Embryonic facial prominence (tissue), 1 donor: ENCODE measurements around the gene TUT7.
"Not testable (repeated sequence)": the region's sequence is repeated elsewhere in the genome, so short reads cannot be mapped to it uniquely, and the experiment has no call there.

Experiments used
- DNase-seq: peaks from one replicate; pipeline ENCODE4 v3.0.0-alpha.2; 2016; ENCODE audit errors: extremely low spot score

TUT7 gene, protein sequence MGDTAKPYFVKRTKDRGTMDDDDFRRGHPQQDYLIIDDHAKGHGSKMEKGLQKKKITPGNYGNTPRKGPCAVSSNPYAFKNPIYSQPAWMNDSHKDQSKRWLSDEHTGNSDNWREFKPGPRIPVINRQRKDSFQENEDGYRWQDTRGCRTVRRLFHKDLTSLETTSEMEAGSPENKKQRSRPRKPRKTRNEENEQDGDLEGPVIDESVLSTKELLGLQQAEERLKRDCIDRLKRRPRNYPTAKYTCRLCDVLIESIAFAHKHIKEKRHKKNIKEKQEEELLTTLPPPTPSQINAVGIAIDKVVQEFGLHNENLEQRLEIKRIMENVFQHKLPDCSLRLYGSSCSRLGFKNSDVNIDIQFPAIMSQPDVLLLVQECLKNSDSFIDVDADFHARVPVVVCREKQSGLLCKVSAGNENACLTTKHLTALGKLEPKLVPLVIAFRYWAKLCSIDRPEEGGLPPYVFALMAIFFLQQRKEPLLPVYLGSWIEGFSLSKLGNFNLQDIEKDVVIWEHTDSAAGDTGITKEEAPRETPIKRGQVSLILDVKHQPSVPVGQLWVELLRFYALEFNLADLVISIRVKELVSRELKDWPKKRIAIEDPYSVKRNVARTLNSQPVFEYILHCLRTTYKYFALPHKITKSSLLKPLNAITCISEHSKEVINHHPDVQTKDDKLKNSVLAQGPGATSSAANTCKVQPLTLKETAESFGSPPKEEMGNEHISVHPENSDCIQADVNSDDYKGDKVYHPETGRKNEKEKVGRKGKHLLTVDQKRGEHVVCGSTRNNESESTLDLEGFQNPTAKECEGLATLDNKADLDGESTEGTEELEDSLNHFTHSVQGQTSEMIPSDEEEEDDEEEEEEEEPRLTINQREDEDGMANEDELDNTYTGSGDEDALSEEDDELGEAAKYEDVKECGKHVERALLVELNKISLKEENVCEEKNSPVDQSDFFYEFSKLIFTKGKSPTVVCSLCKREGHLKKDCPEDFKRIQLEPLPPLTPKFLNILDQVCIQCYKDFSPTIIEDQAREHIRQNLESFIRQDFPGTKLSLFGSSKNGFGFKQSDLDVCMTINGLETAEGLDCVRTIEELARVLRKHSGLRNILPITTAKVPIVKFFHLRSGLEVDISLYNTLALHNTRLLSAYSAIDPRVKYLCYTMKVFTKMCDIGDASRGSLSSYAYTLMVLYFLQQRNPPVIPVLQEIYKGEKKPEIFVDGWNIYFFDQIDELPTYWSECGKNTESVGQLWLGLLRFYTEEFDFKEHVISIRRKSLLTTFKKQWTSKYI (N-terminal part only)

GRCh38 chr9:86354011-86354817 lies at the start of gene TUT7:
TSS of gene TUT7 (minus strand) at chr9:86354410. CDS start at chr9:86353199, 1,211 bp downstream.
- DNase-seq, result peak; percentile 86

DNA sequence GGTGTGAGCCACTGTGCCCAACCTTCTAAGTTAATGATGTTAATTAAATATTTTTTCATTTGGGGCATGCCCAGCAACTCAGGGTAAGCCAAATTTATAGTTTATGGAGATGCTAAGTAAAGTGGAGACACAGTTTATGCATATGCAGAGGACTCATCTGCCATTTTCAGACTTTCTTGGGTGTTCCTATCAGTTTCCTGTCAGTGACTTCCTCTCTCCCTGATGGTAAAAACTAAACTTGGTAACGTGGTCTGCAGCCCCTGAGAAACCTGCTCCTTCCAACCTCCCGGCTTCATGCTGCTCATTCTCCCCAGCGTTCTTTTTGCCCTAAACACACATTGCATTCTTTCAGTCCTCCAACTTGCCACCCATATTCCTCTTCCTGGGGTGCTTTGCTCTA lies 48.4 kb upstream of the TUT7 start:
- no peak for DNase-seq

DNA sequence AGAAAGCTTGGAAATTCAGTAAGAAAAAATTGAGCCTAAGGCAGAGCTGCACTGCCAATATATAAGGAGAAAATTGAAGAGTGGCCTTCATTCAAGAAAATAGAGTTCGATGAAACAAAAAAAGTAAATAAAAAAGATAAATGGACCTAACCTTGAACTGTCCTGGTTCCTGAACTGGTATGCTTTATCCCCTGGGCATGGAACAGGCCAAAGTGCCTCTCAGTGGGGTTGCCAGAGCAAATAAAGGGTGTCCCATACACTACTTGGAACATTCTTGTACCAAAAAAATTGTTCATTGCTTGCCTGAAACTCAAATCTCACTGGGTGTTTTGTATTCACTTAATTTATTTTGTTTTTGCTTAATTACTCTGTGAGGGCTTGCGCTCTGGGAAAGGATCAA lies 42.2 kb upstream of the TUT7 start:
- DNase-seq, result no peak

- DNase-seq, result not testable (repeated sequence)
Observed at GRCh38 chr9:86390184-86390583, 36.0 kb upstream of the TUT7 start.

- DNase-seq, result no peak
Observed at GRCh38 chr9:86389628-86390027, 35.4 kb upstream of the TUT7 start.

DNA sequence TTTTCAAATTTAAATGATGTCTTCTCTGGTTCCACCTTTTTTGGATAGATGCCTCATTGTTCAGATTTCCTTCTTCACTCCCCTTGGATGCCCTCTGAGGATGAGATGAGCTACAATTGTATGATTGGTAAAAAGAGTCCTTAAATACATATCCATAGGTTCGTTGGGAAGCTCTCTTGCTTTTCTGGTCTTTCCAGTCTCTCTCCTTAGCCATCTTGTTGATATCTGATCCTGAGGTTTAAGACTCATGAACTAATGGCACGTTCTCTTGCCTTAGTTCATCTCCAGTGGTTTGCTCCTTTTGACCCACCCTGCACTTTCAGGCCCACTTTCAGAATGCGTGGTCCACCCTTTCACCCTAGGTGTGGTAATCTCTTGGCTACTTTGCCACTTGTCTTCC lies 33.2 kb upstream of the TUT7 start:
- DNase-seq, result no peak

- not testable (repeated sequence) for DNase-seq
Observed at GRCh38 chr9:86383000-86383399, 28.8 kb upstream of the TUT7 start.

- DNase-seq, result no peak
Observed at GRCh38 chr9:86376016-86376415, 21.8 kb upstream of the TUT7 start.

GRCh38 chr9:86369810-86370209 lies 15.6 kb upstream of the TUT7 start:
- DNase-seq, result no peak

DNA sequence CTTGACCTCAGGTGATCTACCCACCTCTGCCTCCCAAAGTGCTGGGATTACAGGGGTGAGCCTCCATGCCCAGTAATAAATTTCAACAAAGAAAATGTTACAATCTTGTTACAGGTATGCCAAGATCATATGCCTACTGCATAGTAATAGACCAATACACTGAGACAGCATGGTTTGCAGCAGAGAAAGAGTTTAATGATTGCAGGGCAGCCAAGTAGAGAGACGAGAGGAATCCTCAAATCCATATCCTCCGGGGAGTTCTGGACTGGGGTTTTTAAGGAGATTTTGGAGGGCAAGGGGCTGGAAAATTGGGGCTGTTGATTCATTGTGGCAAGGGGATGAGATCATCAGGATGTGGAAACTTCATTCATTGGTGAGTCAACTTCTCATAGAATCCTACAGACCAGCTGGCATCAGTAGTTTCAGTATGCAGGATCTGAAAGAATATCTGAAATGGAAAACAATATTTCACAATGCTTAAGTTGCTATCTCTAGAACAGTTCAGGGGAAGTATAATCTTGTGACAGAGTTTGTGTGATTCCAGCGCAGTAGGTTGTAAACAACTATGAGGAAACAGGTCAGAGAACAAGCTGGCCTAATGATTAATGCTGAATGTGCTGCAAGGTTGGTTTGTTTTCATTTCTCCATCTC lies 14.8 kb upstream of the TUT7 start:
- DNase-seq, result no peak

GRCh38 chr9:86361176-86361575 lies 7.0 kb upstream of the TUT7 start:
- no peak for DNase-seq

- DNase-seq, result no peak
Observed at GRCh38 chr9:86359151-86359879, 5.1 kb upstream of the TUT7 start.

DNA sequence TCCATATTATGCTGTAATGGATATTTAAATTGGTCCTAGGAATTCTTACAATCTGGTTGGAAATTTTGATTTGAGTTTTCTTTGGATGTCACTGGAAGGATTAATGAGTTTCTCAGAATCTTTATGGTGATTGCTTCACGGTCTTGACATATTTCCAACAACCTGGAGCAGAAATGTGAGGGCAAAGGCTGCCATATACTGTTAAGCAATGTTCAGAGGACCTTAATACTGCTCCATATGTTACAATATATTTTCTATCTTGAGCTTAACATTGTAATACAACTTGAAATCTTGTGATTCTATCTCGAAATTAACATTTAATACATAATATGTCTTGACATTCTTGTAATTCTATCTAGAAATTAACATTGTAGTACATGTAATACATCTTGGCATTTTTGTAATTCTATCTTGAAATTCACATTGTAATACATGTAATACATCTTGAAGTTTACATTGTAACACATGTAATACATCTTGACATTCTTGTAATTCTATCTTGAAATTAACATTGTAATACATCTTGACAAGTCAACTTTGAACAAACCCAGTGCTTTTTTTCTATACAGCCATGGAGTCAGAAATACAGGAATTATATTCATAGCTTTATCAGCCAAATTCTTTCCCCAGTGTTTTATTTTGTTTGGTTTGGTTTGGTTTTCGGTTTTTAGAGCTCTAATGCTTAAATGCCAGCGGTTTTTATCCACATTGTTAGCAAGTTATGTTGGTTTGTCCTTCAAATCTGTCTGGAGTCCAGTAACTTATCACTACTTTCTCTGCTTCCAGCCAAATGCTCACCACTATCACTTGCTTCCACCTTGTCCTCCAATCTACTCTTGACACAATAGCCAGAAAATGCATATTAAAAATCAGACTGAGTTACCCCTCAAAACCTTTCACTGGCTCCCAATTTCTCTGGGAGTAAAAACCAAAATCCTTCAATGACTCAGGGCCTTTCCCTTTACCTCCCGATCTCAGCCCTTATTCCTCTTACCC lies 3.0 kb upstream of the TUT7 start:
- DNase-seq, result peak; percentile 37

DNA sequence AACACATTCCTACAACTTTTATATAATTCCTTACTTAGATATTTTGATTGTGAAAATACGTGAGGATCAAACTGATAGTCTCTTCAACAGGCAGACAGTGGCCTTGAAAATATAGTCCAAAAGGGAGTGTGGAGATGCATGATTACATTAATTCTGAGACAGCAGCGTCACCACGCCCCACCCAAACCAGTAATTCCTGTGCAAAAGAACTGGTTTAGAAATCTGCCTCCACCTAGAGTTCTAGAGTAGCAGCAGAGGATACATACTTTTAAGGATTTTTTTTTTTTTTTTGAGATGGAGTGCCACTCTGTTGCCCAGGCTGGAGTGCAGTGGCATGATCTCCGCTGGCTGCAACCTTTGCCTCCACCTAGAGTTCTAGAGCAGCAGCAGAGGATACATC lies 1.6 kb upstream of the TUT7 start:
- DNase-seq, result no peak

- DNase-seq, result peak; percentile 23
Observed at GRCh38 chr9:86354818-86355309, 654 bp upstream of the TUT7 start.

GRCh38 chr9:86353655-86354010 lies 577 bp downstream of the TUT7 start:
- peak; percentile 18 for DNase-seq

GRCh38 chr9:86352440-86353077 lies 1.7 kb downstream of the TUT7 start:
- no peak for DNase-seq

DNA sequence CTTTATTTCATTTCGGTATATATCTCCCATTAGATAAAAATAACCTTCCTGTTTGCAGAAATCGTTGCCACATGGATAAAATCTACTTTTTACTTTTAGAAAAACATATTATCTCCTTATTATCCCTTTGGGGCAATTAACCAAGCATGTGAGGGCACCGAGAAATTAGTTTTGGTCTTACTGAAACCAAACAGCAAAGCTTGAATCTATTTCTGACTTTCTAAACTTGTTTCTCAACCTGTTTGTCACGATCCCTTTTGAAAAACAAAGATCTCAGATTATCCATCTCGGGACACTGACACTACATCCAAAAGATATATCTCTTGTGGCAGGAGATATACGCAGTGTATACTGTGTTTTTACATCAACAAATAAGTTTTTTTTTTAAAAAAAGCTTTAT lies 2.3 kb downstream of the TUT7 start:
- no peak for DNase-seq
